ENCODE data around the gene MTREX. TPM values are rescaled to one million over a fixed set of nuclear protein-coding genes. Genes with fewer than 3 reads are reported as not detected.

The MTREX gene
- total RNA-seq, 1 donor from 2014 or later = 68.7 TPM

- Histone ChIP-seq H3K4me1 (ENCODE audit: insufficient read depth, low read length) (no peaks in the 10 kb centered on the region), H3K4me2 (ENCODE audit: low read length) (no peak overlapping the region), H3K27me3 (ENCODE audit: insufficient read depth, low read length) (no peaks in the 10 kb centered on the region), H3K9ac (ENCODE audit: low read length) (no peak overlapping the region), H3K36me3 (ENCODE audit: insufficient read depth, low read length) (peaks cover 56% of the 10 kb centered on the region), H3K4me3 (ENCODE audit: insufficient read depth, low read depth, low read length) (no peak overlapping the region), H4K20me1 (ENCODE audit: insufficient read depth, low read length) (peaks cover 2% of the 10 kb centered on the region), H3K9me3 (ENCODE audit: insufficient read depth, low read depth, low read length) (no peaks in the 10 kb centered on the region), H2AFZ (ENCODE audit: low read depth, low read length) (no peak overlapping the region), H3K79me2 (ENCODE audit: insufficient read depth, low read length) (peaks cover under 1% of the 10 kb centered on the region), H3K27ac (ENCODE audit: low read depth, low read length) (no peak overlapping the region)
- H3K27ac Mint-ChIP-seq (ENCODE audit: unreplicated experiment) = no peak overlapping the region
- no peaks in the 10 kb centered on the region for H3K4me1 Mint-ChIP-seq (ENCODE audit: low read depth, unreplicated experiment)
- FAIRE-seq (no peak), DNase-seq (ENCODE audit: low read depth) (no peak)
- no peak for TF ChIP-seq CTCF (IDR thresholded peaks at IDR 0.05; ENCODE audit: insufficient read depth, low read depth, low read length)
- no peak for TF ChIP-seq EZH2 (IDR thresholded peaks at IDR 0.05; ENCODE audit: insufficient read depth, low read length)
- no peak overlapping the region for H3K4me3 Mint-ChIP-seq (ENCODE audit: unreplicated experiment)
- H3K9me3 Mint-ChIP-seq (ENCODE audit: unreplicated experiment) = no peaks in the 10 kb centered on the region
- H3K36me3 Mint-ChIP-seq (ENCODE audit: low read depth, unreplicated experiment) = peaks cover 18% of the 10 kb centered on the region
- no peaks in the 10 kb centered on the region for H3K27me3 Mint-ChIP-seq (ENCODE audit: low read depth, unreplicated experiment)
These were observed 18.0 kb upstream of the MTREX start for GRCh38 chr5:55289808-55290207.

- no peak for TF ChIP-seq CTCF (IDR thresholded peaks at IDR 0.05; ENCODE audit: insufficient read depth, low read depth, low read length)
- TF ChIP-seq EZH2 (IDR thresholded peaks at IDR 0.05; ENCODE audit: insufficient read depth, low read length) = no peak
- peaks cover 4% of the 10 kb centered on the region for H4K20me1 ChIP-seq (ENCODE audit: insufficient read depth, low read length)
- H3K4me3 ChIP-seq (ENCODE audit: insufficient read depth, low read depth, low read length) = no peak overlapping the region
- Mint-ChIP-seq H3K4me1 (ENCODE audit: low read depth, unreplicated experiment) (no peaks in the 10 kb centered on the region), H3K9me3 (ENCODE audit: unreplicated experiment) (no peaks in the 10 kb centered on the region), H3K27me3 (ENCODE audit: low read depth, unreplicated experiment) (no peaks in the 10 kb centered on the region), H3K4me3 (ENCODE audit: unreplicated experiment) (no peak overlapping the region), H3K27ac (ENCODE audit: unreplicated experiment) (no peak overlapping the region), H3K36me3 (ENCODE audit: low read depth, unreplicated experiment) (peaks cover 27% of the 10 kb centered on the region)
- no peak overlapping the region for H2AFZ ChIP-seq (ENCODE audit: low read depth, low read length)
- peaks cover 6% of the 10 kb centered on the region for H3K79me2 ChIP-seq (ENCODE audit: insufficient read depth, low read length)
- no peaks in the 10 kb centered on the region for H3K27me3 ChIP-seq (ENCODE audit: insufficient read depth, low read length)
- no peak for DNase-seq (ENCODE audit: low read depth)
- H3K9me3 ChIP-seq (ENCODE audit: insufficient read depth, low read depth, low read length) = no peaks in the 10 kb centered on the region
- H3K4me1 ChIP-seq (ENCODE audit: insufficient read depth, low read length) = no peaks in the 10 kb centered on the region
- H3K9ac ChIP-seq (ENCODE audit: low read length) = no peak overlapping the region
- H3K36me3 ChIP-seq (ENCODE audit: insufficient read depth, low read length) = peaks cover 53% of the 10 kb centered on the region
- no peak overlapping the region for H3K27ac ChIP-seq (ENCODE audit: low read depth, low read length)
- no peak overlapping the region for H3K4me2 ChIP-seq (ENCODE audit: low read length)
- no peak for FAIRE-seq
These were observed 16.8 kb upstream of the MTREX start for GRCh38 chr5:55290991-55291390.

GRCh38 chr5:55294935-55295334 lies 12.9 kb upstream of the MTREX start:
- Histone ChIP-seq H3K27ac (ENCODE audit: low read depth, low read length) (no peak overlapping the region), H4K20me1 (ENCODE audit: insufficient read depth, low read length) (peaks cover 10% of the 10 kb centered on the region), H3K79me2 (ENCODE audit: insufficient read depth, low read length) (peaks cover 37% of the 10 kb centered on the region), H3K27me3 (ENCODE audit: insufficient read depth, low read length) (no peaks in the 10 kb centered on the region), H3K9ac (ENCODE audit: low read length) (no peak overlapping the region), H3K9me3 (ENCODE audit: insufficient read depth, low read depth, low read length) (no peaks in the 10 kb centered on the region), H3K4me2 (ENCODE audit: low read length) (no peak overlapping the region), H2AFZ (ENCODE audit: low read depth, low read length) (no peak overlapping the region), H3K4me1 (ENCODE audit: insufficient read depth, low read length) (no peaks in the 10 kb centered on the region), H3K36me3 (ENCODE audit: insufficient read depth, low read length) (peaks cover 37% of the 10 kb centered on the region), H3K4me3 (ENCODE audit: insufficient read depth, low read depth, low read length) (no peak overlapping the region)
- H3K4me3 Mint-ChIP-seq (ENCODE audit: unreplicated experiment) = no peak overlapping the region
- FAIRE-seq (no peak), DNase-seq (ENCODE audit: low read depth) (no peak)
- no peaks in the 10 kb centered on the region for H3K27me3 Mint-ChIP-seq (ENCODE audit: low read depth, unreplicated experiment)
- no peak overlapping the region for H3K27ac Mint-ChIP-seq (ENCODE audit: unreplicated experiment)
- H3K9me3 Mint-ChIP-seq (ENCODE audit: unreplicated experiment) = no peaks in the 10 kb centered on the region
- peaks cover 25% of the 10 kb centered on the region for H3K36me3 Mint-ChIP-seq (ENCODE audit: low read depth, unreplicated experiment)
- TF ChIP-seq EZH2 (IDR thresholded peaks at IDR 0.05; ENCODE audit: insufficient read depth, low read length) = no peak
- TF ChIP-seq CTCF (IDR thresholded peaks at IDR 0.05; ENCODE audit: insufficient read depth, low read depth, low read length) = no peak
- H3K4me1 Mint-ChIP-seq (ENCODE audit: low read depth, unreplicated experiment) = no peaks in the 10 kb centered on the region
